CD4-positive, CD25-positive, alpha-beta regulatory T cell (primary cell): Measurements from ENCODE around the gene BHLHA9. TPM values are rescaled to one million over a fixed set of nuclear protein-coding genes. Genes with fewer than 3 reads are reported as not detected.

Experiments used
- ATAC-seq, 2 donors: fragments of 150-1000 bp; cut with Tn5 transposase; one replicate each; pipeline ENCODE4 v1.10.0; 2021; ENCODE audit warnings: low read depth in 2 of 2, moderate number of reproducible peaks in 2 of 2, moderate library complexity in 1 of 2
- DNase-seq, 3 donors: peaks; one replicate each; pipeline versions ENCODE4 v3.0.0 to v3.0.0-alpha.2; 2012 to 2022; ENCODE audit warnings: mixed read lengths in 1 of 3
- H3K27ac ChIP-seq: one replicate; pipeline ENCODE4 v1.7.0; 2013; ENCODE audit warnings: mild to moderate bottlenecking, low read length; ENCODE audit not compliant: insufficient read depth, poor library complexity, severe bottlenecking
- H3K27me3 ChIP-seq: one replicate; pipeline ENCODE4 v1.7.0; 2013; ENCODE audit warnings: low read length; ENCODE audit not compliant: control insufficient read depth, insufficient read depth
- H3K36me3 ChIP-seq: one replicate; pipeline ENCODE4 v1.7.0; 2013; ENCODE audit warnings: mild to moderate bottlenecking, low read length, moderate library complexity; ENCODE audit not compliant: control insufficient read depth, insufficient read depth
- H3K4me1 ChIP-seq: 2 replicates; pipeline ENCODE4 v1.7.0; 2013; ENCODE audit warnings: mild to moderate bottlenecking, low read length; ENCODE audit not compliant: insufficient read depth, control insufficient read depth, poor library complexity, severe bottlenecking
- H3K4me3 ChIP-seq: one replicate; pipeline ENCODE4 v1.7.0; 2013; ENCODE audit warnings: low read depth, mild to moderate bottlenecking, low read length, moderate library complexity
- H3K9me3 ChIP-seq, 2 experiments: 1 replicate in 1 of 2; 2 replicates in 1 of 2; pipeline ENCODE4 v1.7.0; 2013; ENCODE audit warnings: low read length in 2 of 2, mild to moderate bottlenecking in 1 of 2, moderate library complexity in 1 of 2; ENCODE audit not compliant: control insufficient read depth in 2 of 2
- H3K27ac Mint-ChIP-seq, 3 donors: one replicate each; pipeline ENCODE4 v1.8.0; 2020 to 2022; ENCODE audit warnings: mild to moderate bottlenecking in 3 of 3, mixed read lengths in 3 of 3, moderate library complexity in 2 of 3
- H3K27me3 Mint-ChIP-seq: one replicate; pipeline ENCODE4 v1.8.0; 2022; ENCODE audit warnings: mild to moderate bottlenecking, mixed read lengths
- H3K36me3 Mint-ChIP-seq: one replicate; pipeline ENCODE4 v1.8.0; 2020; ENCODE audit warnings: mixed read lengths
- H3K4me1 Mint-ChIP-seq, 4 donors: one replicate each; pipeline ENCODE4 v1.8.0; 2020 to 2022; ENCODE audit warnings: mixed read lengths in 4 of 4, mild to moderate bottlenecking in 1 of 4
- H3K4me3 Mint-ChIP-seq, 4 donors: one replicate each; pipeline ENCODE4 v1.8.0; 2020 to 2022; ENCODE audit warnings: mild to moderate bottlenecking in 4 of 4, mixed read lengths in 4 of 4, moderate library complexity in 3 of 4
- H3K9me3 Mint-ChIP-seq, 7 donors: one replicate each; pipeline ENCODE4 v1.8.0; 2020 to 2022; ENCODE audit warnings: mixed read lengths in 7 of 7, mild to moderate bottlenecking in 3 of 7, moderate library complexity in 2 of 7
- polyA plus RNA-seq, 4 donors: library from polyadenylated mRNA; unstranded; fragments of 300-500 nt; fragmentation: Illumina TruSeq; gene quantifications; one replicate each; pipeline ENCODE4 v1.2.3, GENCODE V29; 2021
- total RNA-seq: library from RNA; stranded (reverse); gene quantifications from one replicate; pipeline ENCODE4 v1.2.3, GENCODE V29; 2022

The BHLHA9 gene
- total and polyA plus RNA-seq, 5 donors from 2014 or later: not detected

DNA sequence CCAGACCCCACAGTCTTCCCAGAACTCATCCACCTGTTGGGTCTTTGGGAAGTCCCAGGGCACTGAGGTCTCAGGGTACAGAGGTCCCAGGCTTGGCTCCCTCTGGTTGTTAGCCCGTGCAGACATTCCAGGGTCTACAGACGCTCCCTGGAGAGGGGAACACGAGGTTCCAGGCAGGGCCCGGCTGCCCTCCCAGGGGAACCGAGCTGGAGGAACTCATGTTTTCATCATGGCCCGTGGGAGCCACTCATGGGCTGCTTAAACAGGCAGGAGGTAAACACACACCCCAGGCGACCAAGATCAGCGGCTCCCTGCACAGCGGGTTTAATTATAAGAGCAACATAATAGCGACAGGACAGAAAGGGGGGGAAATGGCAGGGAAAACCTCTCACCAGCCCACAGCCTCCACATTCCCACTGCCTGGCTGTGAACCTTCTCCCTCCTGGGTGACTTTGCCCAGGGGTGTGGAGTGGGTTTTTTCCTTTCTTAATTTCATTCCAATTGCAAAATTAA, 45.7 kb downstream of the BHLHA9 start:
- no peak overlapping the region for H3K4me3 ChIP-seq
- Mint-ChIP-seq H3K4me3 (no peak overlapping the region), H3K27me3 (peaks cover 12% of the 10 kb centered on the region), H3K9me3 (no peaks in the 10 kb centered on the region), H3K27ac (no peak overlapping the region), H3K36me3 (no peaks in the 10 kb centered on the region), H3K4me1 (no peaks in the 10 kb centered on the region)
- H3K27me3 ChIP-seq: no peaks in the 10 kb centered on the region
- no peaks in the 10 kb centered on the region for H3K4me1 ChIP-seq
- no peak overlapping the region for H3K27ac ChIP-seq
- ATAC-seq: no peak
- H3K36me3 ChIP-seq: no peaks in the 10 kb centered on the region
- no peaks in the 10 kb centered on the region for H3K9me3 ChIP-seq
- no peak for DNase-seq

Other genes starting within 250 kb of the BHLHA9 start
- 116 TPM for gene ABR, start 90.5 kb upstream of the BHLHA9 start, total RNA-seq
- 10 to 100 TPM; 13.2 to 21.2 (median 17.4) TPM for gene ABR, start 90.5 kb upstream of the BHLHA9 start, polyA plus RNA-seq
- gene TRARG1, start 9.2 kb downstream of the BHLHA9 start, total RNA-seq: 0.15 TPM
- under 1 TPM in 2 of 4 donors, not detected in 2; 0.11 to 0.14 TPM for gene TRARG1, start 9.2 kb downstream of the BHLHA9 start, polyA plus RNA-seq
- gene YWHAE, start 129.8 kb downstream of the BHLHA9 start, total RNA-seq: 136 TPM
- gene YWHAE, start 129.8 kb downstream of the BHLHA9 start, polyA plus RNA-seq: 10 to 100 TPM; 68.6 to 92.5 (median 82.5) TPM
- gene CRK, start 185.8 kb downstream of the BHLHA9 start, total RNA-seq: 18.2 TPM
- 10 to 100 TPM; 15.3 to 33.0 (median 26.8) TPM for gene CRK, start 185.8 kb downstream of the BHLHA9 start, polyA plus RNA-seq
- gene MYO1C, start 222.2 kb downstream of the BHLHA9 start, total RNA-seq: 33.7 TPM
- gene MYO1C, start 222.2 kb downstream of the BHLHA9 start, polyA plus RNA-seq: 10 to 100 TPM in 2 of 4 donors, 1 to 10 TPM in 2; 7.3 to 11.4 (median 9.6) TPM
- 193 TPM for gene INPP5K, start 246.2 kb downstream of the BHLHA9 start, total RNA-seq
- gene INPP5K, start 246.2 kb downstream of the BHLHA9 start, polyA plus RNA-seq: 100 to 1,000 TPM; 115 to 130 (median 121) TPM